HepG2 (cell line): Measurements from ENCODE around the gene NPW. TPM values are rescaled to one million over a fixed set of nuclear protein-coding genes. Genes with fewer than 3 reads are reported as not detected.

Experiments used
- ATAD3A ChIP-seq: sonication (generic); formaldehyde crosslinking; IDR thresholded peaks from 2 replicates; pipeline ENCODE4 v1.4.0; 2020; ENCODE audit warnings: missing genetic modification reagents
- BORCS8-MEF2B ChIP-seq: sonication (generic); formaldehyde crosslinking; IDR thresholded peaks from 2 replicates; pipeline ENCODE4 v1.8.0; 2022; ENCODE audit warnings: mild to moderate bottlenecking, missing genetic modification reagents
- CHD2 ChIP-seq: IDR thresholded peaks from 2 replicates; pipeline ENCODE4 v1.6.1; 2011; ENCODE audit warnings: low read depth, low read length, improper control_type of control experiment
- FOXM1 ChIP-seq: sonication (generic); formaldehyde crosslinking; IDR thresholded peaks from 2 replicates; pipeline ENCODE4 v1.5.0; 2020; ENCODE audit warnings: missing genetic modification reagents
- HHEX ChIP-seq: IDR thresholded peaks from 2 replicates; pipeline ENCODE4 v1.6.1; 2016; ENCODE audit warnings: control low read depth
- HMGXB4 ChIP-seq, 2 experiments: sonication (generic) in 1 of 2; formaldehyde crosslinking in 1 of 2; IDR thresholded peaks; 2 replicates each; pipeline versions ENCODE4 v1.4.0 to v1.6.1; 2018 to 2020; ENCODE audit warnings: missing genetic modification reagents in 2 of 2, borderline replicate concordance in 1 of 2, low read depth in 1 of 2, mild to moderate bottlenecking in 1 of 2, missing biosample characterization in 1 of 2
- NCOA2 ChIP-seq: sonication (generic); formaldehyde crosslinking; IDR thresholded peaks from 2 replicates; pipeline ENCODE4 v1.8.0; 2022; ENCODE audit warnings: inconsistent platforms
- NFIC ChIP-seq: IDR thresholded peaks from 2 replicates; pipeline ENCODE4 v1.6.1; 2012; ENCODE audit warnings: mild to moderate bottlenecking, low read length, inconsistent platforms
- POGK ChIP-seq: sonication (generic); formaldehyde crosslinking; conservative IDR thresholded peaks from 2 replicates; pipeline ENCODE4 v1.8.0; 2022; ENCODE audit warnings: mild to moderate bottlenecking, moderate library complexity, missing genetic modification reagents
- POLR2AphosphoS5 ChIP-seq: IDR thresholded peaks from 2 replicates; pipeline ENCODE4 v1.6.1; 2012; ENCODE audit warnings: low read depth, low read length
- PTBP1 ChIP-seq: fragments of 200-400 bp; formaldehyde crosslinking; IDR thresholded peaks from 2 replicates; pipeline ENCODE4 v1.6.1; 2018; ENCODE audit warnings: low read length, low read depth; ENCODE audit not compliant: poor library complexity, severe bottlenecking
- THYN1 ChIP-seq: sonication (generic); formaldehyde crosslinking; IDR thresholded peaks from 2 replicates; pipeline ENCODE4 v1.8.1; 2023; ENCODE audit warnings: low read depth, mild to moderate bottlenecking, moderate library complexity, missing genetic modification reagents, borderline replicate concordance
- U2AF1 ChIP-seq: fragments of 200-400 bp; formaldehyde crosslinking; optimal IDR thresholded peaks from 2 replicates; pipeline ENCODE3; 2017; ENCODE audit warnings: mild to moderate bottlenecking, low read depth, low read length
- YEATS2 ChIP-seq: sonication (generic); formaldehyde crosslinking; IDR thresholded peaks from 2 replicates; pipeline ENCODE4 v1.4.0; 2020; ENCODE audit warnings: missing genetic modification reagents, borderline replicate concordance
- YY1 ChIP-seq: IDR thresholded peaks from 2 replicates; pipeline ENCODE4 v1.6.1; 2011; ENCODE audit warnings: low read length, low read depth, moderate library complexity, mild to moderate bottlenecking; ENCODE audit not compliant: insufficient read depth, insufficient replicate concordance
- ZBTB20 ChIP-seq: sonication (generic); formaldehyde crosslinking; IDR thresholded peaks from 2 replicates; pipeline ENCODE4 v1.8.1; 2023; ENCODE audit warnings: missing genetic modification reagents, low read depth, mild to moderate bottlenecking, borderline replicate concordance
- ZFP82 ChIP-seq: sonication (generic); formaldehyde crosslinking; IDR thresholded peaks from 2 replicates; pipeline ENCODE4 v1.5.1; 2020; ENCODE audit warnings: mild to moderate bottlenecking, missing genetic modification reagents, borderline replicate concordance
- ZNF10 ChIP-seq: sonication (generic); formaldehyde crosslinking; IDR thresholded peaks from 2 replicates; pipeline ENCODE4 v1.4.0; 2020; ENCODE audit warnings: mild to moderate bottlenecking, low read depth, missing genetic modification reagents, borderline replicate concordance
- ZNF234 ChIP-seq: sonication (generic); formaldehyde crosslinking; conservative IDR thresholded peaks from 2 replicates; pipeline ENCODE4 v1.5.1; 2020; ENCODE audit warnings: mild to moderate bottlenecking, missing genetic modification reagents
- ZNF501 ChIP-seq: sonication (generic); formaldehyde crosslinking; IDR thresholded peaks from 2 replicates; pipeline ENCODE4 v1.5.1; 2020; ENCODE audit warnings: mild to moderate bottlenecking, moderate library complexity, missing genetic modification reagents
- ZNF503 ChIP-seq: sonication (generic); formaldehyde crosslinking; IDR thresholded peaks from 2 replicates; pipeline ENCODE4 v1.4.0; 2020; ENCODE audit warnings: missing genetic modification reagents
- ZNF674 ChIP-seq: sonication (generic); formaldehyde crosslinking; IDR thresholded peaks from 2 replicates; pipeline ENCODE4 v1.5.0; 2020; ENCODE audit warnings: low read depth, mild to moderate bottlenecking, missing genetic modification reagents
- ZNF776 ChIP-seq: sonication (generic); formaldehyde crosslinking; IDR thresholded peaks from 2 replicates; pipeline ENCODE4 v1.4.0; 2020; ENCODE audit warnings: mild to moderate bottlenecking, missing genetic modification reagents
- ZNF782 ChIP-seq: sonication (generic); formaldehyde crosslinking; IDR thresholded peaks from 2 replicates; pipeline ENCODE4 v1.4.0; 2020; ENCODE audit warnings: missing genetic modification reagents, mild to moderate bottlenecking, borderline replicate concordance
- polyA plus RNA-seq, 8 experiments: library from polyadenylated mRNA; depleted of rRNA in 3 of 8; stranded (reverse) in 7 of 8; unstranded in 1 of 8; fragments of >200 nt; fragmentation: Illumina TruSeq in 4 of 8; extraction: Trizol in 4 of 8; gene quantifications; 2 replicates each; pipeline versions ENCODE4 v1.2.1 to v1.2.3, GENCODE V29; 2011 to 2016; ENCODE audit warnings: low read depth in 4 of 8, missing spikeins in 1 of 8, mixed read lengths in 1 of 8; ENCODE audit not compliant: insufficient read depth in 1 of 8
- total RNA-seq, 5 experiments: library from RNA; depleted of rRNA; stranded (reverse); fragments of >200 nt; fragmentation: Illumina TruSeq; extraction: Trizol; gene quantifications; 2 replicates each; pipeline ENCODE4 v1.2.3, GENCODE V29; 2016; ENCODE audit warnings: low read depth in 1 of 5

NPW gene
- total and polyA plus RNA-seq, 2 of the 13 experiments (the other 11 are each of a cell fraction or from before 2014, with no cell fraction given): 0.24 to 0.97 TPM

- TF ChIP-seq CHD2 (no peak; the same call in 1 of the 2 replicates), NCOA2 (CRISPR knock-in tag) (no peak), PTBP1 (no peak), ZNF503 (CRISPR knock-in tag) (no peak), BORCS8-MEF2B (CRISPR knock-in tag) (0 out of 2 replicates have a peak, but pooled peaks have one; percentile 35), ZNF234 (CRISPR knock-in tag) (no peak), YY1 (peak; percentile 82), ZNF501 (CRISPR knock-in tag) (no peak), YEATS2 (peak; percentile 64; the same call in 1 of the 2 replicates), THYN1 (CRISPR knock-in tag) (no peak), POLR2AphosphoS5 (no peak), HMGXB4 (CRISPR knock-in tag; IDR thresholded peaks at IDR 0.05; ENCODE audit: borderline replicate concordance in 1 of 2, low read depth in 1 of 2) (peak; percentile 87 to 96), ZNF674 (CRISPR knock-in tag) (no peak), ZBTB20 (CRISPR knock-in tag) (no peak), U2AF1 (no peak), ZFP82 (CRISPR knock-in tag) (no peak), NFIC (no peak), ZNF10 (CRISPR knock-in tag) (no peak), ZNF776 (CRISPR knock-in tag) (no peak), FOXM1 (CRISPR knock-in tag) (no peak), ZNF782 (CRISPR knock-in tag) (no peak), HHEX (no peak), ATAD3A (CRISPR knock-in tag) (no peak), POGK (CRISPR knock-in tag) (no peak)
Measured at GRCh38 chr16:2003827-2004641, 15.6 kb upstream of the NPW start (continued).
